Stimulated activated CD4-positive, alpha-beta T cell treated with anti-CD3 and anti-CD28 coated beads, Interleukin-4, amount 100 ng/mL, for 1 hour (primary cell): Measurements from ENCODE around the gene RASIP1.

Source experiments
- DNase-seq: peaks from one replicate; pipeline ENCODE4 v3.0.0-alpha.2; 2020

The RASIP1 gene

DNA sequence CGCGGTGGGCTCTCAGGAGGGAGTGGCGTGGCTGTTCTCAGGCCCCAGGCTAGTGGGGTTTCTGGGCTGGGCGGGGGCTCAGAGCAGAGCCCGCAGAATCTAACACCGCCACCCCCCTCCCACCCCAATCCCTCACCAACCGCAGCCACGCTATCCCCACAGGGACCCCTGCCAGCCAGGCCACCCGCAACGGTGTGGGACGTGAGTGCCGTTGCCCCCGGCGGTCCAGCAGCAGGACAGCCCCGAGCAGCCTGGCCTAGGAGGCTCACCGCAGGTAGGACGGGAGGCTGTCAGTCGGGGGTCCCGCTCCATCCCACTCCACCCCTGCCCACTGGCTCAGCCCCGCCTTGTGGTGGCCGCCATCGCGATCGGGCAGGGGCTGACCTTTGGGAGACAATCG lies 67.4 kb downstream of the RASIP1 start, which contains the start of gene NTN5:
NTN5 (minus strand) TSS at position 24 of the 400 bp plus-strand sequence. CDS start 2,031 bp downstream, outside the sequence.
- DNase-seq, result no peak

DNA sequence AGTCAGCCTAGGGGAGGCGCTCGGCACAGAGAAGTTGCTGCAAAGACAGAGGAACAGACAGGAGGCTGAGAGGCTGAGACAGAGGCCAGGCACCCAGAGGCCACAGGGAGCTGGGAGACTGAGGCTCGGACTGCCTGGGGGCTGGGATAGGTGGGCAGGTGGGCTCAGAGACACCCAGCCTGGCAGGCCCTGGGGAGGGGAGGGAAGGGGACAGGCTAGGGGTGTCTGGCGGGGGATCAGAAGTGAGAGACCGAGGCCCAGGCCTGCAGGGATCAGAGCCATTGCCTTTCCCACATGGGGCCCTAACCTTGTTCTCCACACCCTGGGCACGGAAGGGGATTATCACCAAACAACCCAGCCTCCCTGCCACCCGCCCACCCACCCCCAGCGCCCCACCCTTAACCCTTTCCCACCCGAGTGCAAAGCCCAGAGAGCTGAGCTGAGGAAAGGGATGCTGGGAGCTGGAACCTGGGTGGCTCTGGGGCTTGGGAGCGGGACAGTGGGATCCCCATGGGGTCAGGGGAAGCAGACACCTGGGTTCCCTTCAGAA lies 68.9 kb downstream of the RASIP1 start:
- no peak for DNase-seq

DNA sequence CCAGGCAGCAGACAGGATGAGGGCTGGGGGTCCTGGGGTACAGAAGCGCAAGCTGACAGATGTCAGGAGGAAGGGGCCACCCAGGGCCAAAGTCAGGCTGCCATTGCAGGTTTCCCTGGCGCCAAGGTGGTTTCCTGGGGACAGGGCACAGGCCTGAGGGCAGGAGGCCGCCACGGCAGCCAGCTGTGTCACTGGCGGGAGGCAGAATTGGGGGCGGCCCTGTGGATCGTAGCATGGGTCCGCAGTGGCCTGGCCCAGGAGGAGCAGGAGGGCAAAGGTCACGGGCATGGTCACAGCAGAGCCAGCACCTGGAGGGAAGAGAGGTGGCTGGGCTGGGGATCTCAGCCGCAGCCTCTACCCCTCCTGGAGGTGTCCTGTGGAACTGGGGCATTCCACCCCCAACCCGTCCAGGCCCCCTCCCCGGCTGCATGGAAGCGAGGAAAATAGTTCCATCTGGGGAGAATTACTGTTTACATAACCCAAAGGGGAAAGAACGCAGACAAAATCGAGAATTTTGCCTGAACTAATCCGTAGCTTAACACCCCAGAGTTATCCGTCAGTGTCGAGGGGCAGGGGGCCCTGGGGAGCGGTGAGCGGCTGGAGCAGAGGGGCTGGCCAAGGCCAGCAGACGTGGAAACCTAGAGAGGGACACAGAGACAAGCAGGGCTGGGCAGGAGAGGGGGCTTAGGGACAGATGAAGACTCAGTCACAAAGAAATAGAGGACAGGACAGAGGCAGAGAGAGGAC lies 69.5 kb downstream of the RASIP1 start:
- no peak for DNase-seq
